ENCODE results near the gene LYPD1.

LYPD1 gene

GRCh38 chr2:132598536-132598935 lies 71.5 kb downstream of the LYPD1 start:
- DNase-seq: no peak

- DNase-seq: no peak
Observed at GRCh38 chr2:132597831-132598230, 72.2 kb downstream of the LYPD1 start.

GRCh38 chr2:132597166-132597565 lies 72.8 kb downstream of the LYPD1 start:
- no peak for DNase-seq

- DNase-seq: peak in 1 of 56 donors; percentile 15
Observed at GRCh38 chr2:132595693-132596092, 74.3 kb downstream of the LYPD1 start.

- DNase-seq: no peak
Observed at GRCh38 chr2:132595186-132595585, 74.8 kb downstream of the LYPD1 start.
